AG04450 (cell line): Measurements from ENCODE around the gene SLX9. TPM values are rescaled to one million over a fixed set of nuclear protein-coding genes. Genes with fewer than 3 reads are reported as not detected.

ENCODE experiments used
- CTCF ChIA-PET: fragments of 300-600, 350-600 bp; formaldehyde crosslinking; extraction: SDS; loops from one replicate; lab custom pipeline; 2022; ENCODE audit warnings: antibody characterized with exemption, inconsistent platforms; lab: Charles Lee
- POLR2A ChIA-PET: fragments of 350-600 bp; formaldehyde crosslinking; extraction: SDS; loops from one replicate; lab custom pipeline; 2021; ENCODE audit warnings: antibody characterized with exemption, inconsistent platforms; lab: Yijun Ruan, JAX
- DNase-seq: peaks from one replicate; pipeline ENCODE4 v3.0.0-alpha.2; 2011; ENCODE audit warnings: low read depth, low spot score
- H3K27ac ChIP-seq: one replicate; pipeline ENCODE4 v1.5.1; 2012; ENCODE audit warnings: low read depth, low read length, control low read depth
- H3K27me3 ChIP-seq: one replicate; pipeline ENCODE4 v1.6.0; 2012; ENCODE audit warnings: low read length; ENCODE audit not compliant: control insufficient read depth, insufficient read depth
- H3K4me3 ChIP-seq: 2 replicates; pipeline ENCODE4 v1.5.1; 2011; ENCODE audit warnings: mild to moderate bottlenecking, low read depth, low read length, control low read depth
- H3K9me3 ChIP-seq: 2 replicates; pipeline ENCODE4 v1.5.1; 2012; ENCODE audit warnings: low read length; ENCODE audit not compliant: control insufficient read depth, insufficient read depth
- CTCF ChIP-seq: IDR thresholded peaks from 2 replicates; pipeline ENCODE4 v1.5.1; 2011; ENCODE audit warnings: low read depth, low read length, control low read depth, inconsistent platforms
- polyA plus RNA-seq: library from polyadenylated mRNA; depleted of rRNA; stranded (reverse); fragments of >200 nt; gene quantifications from 2 replicates; pipeline ENCODE4 v1.2.3, GENCODE V29; 2011

SLX9 gene
- polyA plus RNA-seq, 1 experiment, result 11.4 TPM

- Histone ChIP-seq H3K9me3 (peaks cover 19% of the 10 kb centered on the region), H3K27me3 (peaks cover 46% of the 10 kb centered on the region), H3K4me3 (no peak overlapping the region), H3K27ac (no peak overlapping the region)
- TF ChIP-seq CTCF, result no peak
- CTCF ChIA-PET, result interaction anchor here (0.6 kb wide), 1 partner anchor 105 kb away, joined by 3 read pairs; no protein-coding TSS in a partner anchor
- DNase-seq, result no peak
- POLR2A ChIA-PET, result interaction anchor here (0.7 kb wide), 1 partner anchor 54 kb away, joined by 3 read pairs; no protein-coding TSS in a partner anchor
These were observed 57.4 kb downstream of the SLX9 start for GRCh38 chr21:44996983-44997936.

- Histone ChIP-seq H3K9me3 (peaks cover 19% of the 10 kb centered on the region), H3K4me3 (no peak overlapping the region), H3K27me3 (peaks cover 43% of the 10 kb centered on the region), H3K27ac (no peak overlapping the region)
- POLR2A ChIA-PET, result no interaction called here
- no peak for DNase-seq
- TF ChIP-seq CTCF, result no peak
- CTCF ChIA-PET, result interaction anchor here (0.6 kb wide), 1 partner anchor 105 kb away, joined by 3 read pairs; no protein-coding TSS in a partner anchor
These were observed 58.3 kb downstream of the SLX9 start for GRCh38 chr21:44998086-44998620.

GRCh38 chr21:44998621-44999427 lies 59.0 kb downstream of the SLX9 start:
- POLR2A ChIA-PET, result no interaction called here
- TF ChIP-seq CTCF, result no peak
- CTCF ChIA-PET, result no interaction called here

GRCh38 chr21:44999428-44999971 lies 59.7 kb downstream of the SLX9 start:
- POLR2A ChIA-PET, result no interaction called here

More at GRCh38 chr21:44998621-44999427, 59.0 kb downstream of the SLX9 start:
- no peak for DNase-seq
- H3K4me3 ChIP-seq, result no peak overlapping the region
- peaks cover 20% of the 10 kb centered on the region for H3K9me3 ChIP-seq
- H3K27ac ChIP-seq, result no peak overlapping the region
- peaks cover 38% of the 10 kb centered on the region for H3K27me3 ChIP-seq

More at GRCh38 chr21:44999428-44999971, 59.7 kb downstream of the SLX9 start:
- DNase-seq, result no peak
- no peak overlapping the region for H3K27ac ChIP-seq
- no peak for TF ChIP-seq CTCF
- H3K27me3 ChIP-seq, result peaks cover 35% of the 10 kb centered on the region
- peaks cover 27% of the 10 kb centered on the region for H3K9me3 ChIP-seq
- CTCF ChIA-PET, result no interaction called here
- no peak overlapping the region for H3K4me3 ChIP-seq
